SH-SY5Y (cell line): Measurements from ENCODE around the gene TMEM232.

Experiments used
- GATA2 ChIP-seq: IDR thresholded peaks from 2 replicates; pipeline ENCODE4 v1.6.1; 2011; ENCODE audit warnings: mild to moderate bottlenecking, low read depth, low read length
- GATA3 ChIP-seq: IDR thresholded peaks from 2 replicates; pipeline ENCODE4 v1.6.1; 2011; ENCODE audit warnings: low read depth, mild to moderate bottlenecking, low read length, moderate library complexity

Gene TMEM232

GRCh38 chr5:110736753-110737152, 10.3 kb upstream of the TMEM232 start:
- no peak for TF ChIP-seq GATA2
- TF ChIP-seq GATA3 = no peak

GRCh38 chr5:110735556-110735955, 9.1 kb upstream of the TMEM232 start:
- TF ChIP-seq GATA2 (no peak), GATA3 (no peak)

GRCh38 chr5:110734101-110734500, 7.6 kb upstream of the TMEM232 start:
- TF ChIP-seq GATA3 (no peak), GATA2 (no peak)

DNA sequence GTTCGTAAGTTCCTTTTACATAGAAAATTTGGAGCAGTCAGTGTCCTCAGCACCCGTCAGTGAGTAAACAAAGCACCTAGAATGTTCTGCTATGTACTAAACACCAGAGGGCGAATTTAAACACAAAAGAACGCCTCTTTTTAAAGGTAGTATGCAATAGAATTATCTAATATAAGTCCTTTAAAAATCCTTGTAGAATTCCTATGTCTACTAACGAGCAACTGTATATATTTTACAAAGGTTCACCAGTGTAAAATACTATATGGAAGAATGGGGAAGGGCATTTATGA, 499 bp upstream of the TMEM232 start:
- no peak for TF ChIP-seq GATA3
- TF ChIP-seq GATA2 = no peak

- TF ChIP-seq GATA3 = no peak
- no peak for TF ChIP-seq GATA2
These were observed 8.2 kb downstream of the TMEM232 start for GRCh38 chr5:110718311-110718710.

DNA sequence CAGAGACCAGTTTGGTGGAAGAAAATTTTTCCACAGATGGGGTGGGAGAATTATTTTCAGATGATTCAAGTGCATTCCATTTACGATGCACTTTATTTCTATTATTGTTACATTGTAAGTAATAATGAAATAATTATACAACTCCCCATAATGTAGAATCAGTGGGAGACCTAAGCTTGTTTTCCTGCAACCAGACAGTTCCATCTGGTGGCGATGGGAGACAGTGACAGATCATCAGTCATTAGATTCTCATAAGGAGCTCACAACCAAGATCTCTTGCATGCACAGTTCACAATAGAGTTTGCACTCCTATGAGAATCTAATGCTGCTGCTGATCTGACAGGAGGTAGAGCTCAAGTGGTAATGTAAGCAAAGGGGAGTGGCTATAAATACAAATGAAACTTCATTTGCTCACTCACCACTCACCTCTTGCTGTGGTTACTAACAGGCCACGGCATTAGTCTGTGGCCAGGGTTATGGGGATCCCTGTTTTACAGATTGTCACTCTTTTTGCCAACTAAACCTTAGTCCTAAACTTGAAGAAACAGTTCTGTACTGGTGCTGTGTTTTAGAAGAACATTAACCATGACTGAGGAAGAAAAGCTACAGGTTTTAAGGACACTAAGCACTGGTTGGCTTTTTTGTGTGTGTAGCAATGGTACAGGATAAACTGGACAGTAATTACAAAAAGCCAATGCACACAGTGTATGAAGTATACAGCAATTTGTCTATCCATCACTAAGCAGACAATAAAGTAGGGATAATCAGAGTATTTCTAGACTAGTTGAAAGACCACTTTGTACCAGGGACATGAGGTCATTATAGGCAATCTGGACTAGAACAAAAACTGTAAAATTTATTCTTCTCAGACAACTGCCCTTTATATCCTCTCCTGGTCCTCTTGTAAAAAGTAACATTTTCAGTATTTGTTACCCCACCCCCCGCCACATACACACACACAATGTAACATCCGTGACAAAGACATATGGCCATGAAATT, 9.9 kb downstream of the TMEM232 start:
- TF ChIP-seq GATA3 = no peak
- no peak for TF ChIP-seq GATA2

- TF ChIP-seq GATA2 (no peak), GATA3 (no peak)
These were observed 19.1 kb downstream of the TMEM232 start for GRCh38 chr5:110707260-110707844.

DNA sequence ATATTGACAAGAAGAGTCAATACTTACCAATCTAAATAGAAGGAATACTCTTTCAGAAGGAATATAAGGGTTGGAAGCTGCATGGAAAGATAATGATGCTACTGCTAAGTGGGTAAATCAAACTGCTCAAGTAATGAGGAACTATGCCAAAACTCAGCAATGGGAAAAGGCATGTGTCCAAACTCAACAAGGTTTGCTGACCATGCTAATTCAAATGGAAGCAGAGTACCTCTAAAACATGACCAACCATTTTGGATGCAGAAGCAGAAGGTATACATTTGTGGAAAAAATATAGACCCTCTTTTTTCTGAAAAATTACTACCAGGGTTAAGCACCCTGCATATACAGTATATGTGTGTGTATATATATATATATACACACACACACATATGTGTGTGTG, 21.1 kb downstream of the TMEM232 start:
- TF ChIP-seq GATA2 = no peak
- TF ChIP-seq GATA3 = no peak

DNA sequence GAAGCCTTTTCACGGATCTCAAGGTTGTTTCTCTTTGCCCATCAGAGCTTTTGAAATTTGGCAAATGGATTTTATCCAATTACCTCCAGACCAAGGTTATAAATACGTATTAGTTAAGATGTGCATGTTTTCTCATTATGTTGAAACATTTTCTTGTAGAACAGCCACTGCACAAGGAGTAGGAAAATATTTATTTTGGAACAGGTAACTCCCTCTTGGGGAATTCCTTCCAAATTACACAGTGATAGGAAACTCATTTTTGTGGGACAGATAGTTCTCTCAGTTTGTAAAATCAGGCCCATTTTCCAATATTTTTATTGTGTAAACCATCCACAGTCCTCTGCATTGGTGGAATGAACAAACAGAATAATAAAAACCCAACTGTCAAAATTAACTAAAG, 23.0 kb downstream of the TMEM232 start:
- TF ChIP-seq GATA2 (no peak), GATA3 (no peak)

- no peak for TF ChIP-seq GATA2
- TF ChIP-seq GATA3 = no peak
These were observed 23.8 kb downstream of the TMEM232 start for GRCh38 chr5:110702704-110703103.

- no peak for TF ChIP-seq GATA2
- TF ChIP-seq GATA3 = no peak
These were observed 24.2 kb downstream of the TMEM232 start for GRCh38 chr5:110702300-110702699.

DNA sequence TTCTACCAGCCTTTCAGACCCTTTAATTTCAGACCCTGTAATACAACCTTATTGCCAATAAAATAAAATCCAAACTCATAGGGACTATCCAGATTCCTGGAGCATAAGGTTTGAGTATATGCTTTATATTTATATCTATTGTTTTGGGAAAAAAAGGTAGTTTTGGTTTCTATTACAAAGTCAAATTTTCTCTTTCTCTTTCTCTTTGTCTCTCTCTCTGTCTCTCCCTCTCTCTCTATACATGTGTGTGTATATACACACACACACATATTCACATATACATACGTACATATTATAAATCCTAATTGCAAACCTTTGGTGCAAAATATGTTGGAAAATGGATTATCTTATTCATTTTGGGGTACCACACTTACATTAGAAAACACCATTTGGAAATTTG, 39.0 kb downstream of the TMEM232 start:
- TF ChIP-seq GATA3 = no peak
- TF ChIP-seq GATA2 = no peak

GRCh38 chr5:110686270-110686669, 40.2 kb downstream of the TMEM232 start:
- no peak for TF ChIP-seq GATA2
- TF ChIP-seq GATA3 = no peak

- no peak for TF ChIP-seq GATA2
- no peak for TF ChIP-seq GATA3
These were observed 44.5 kb downstream of the TMEM232 start for GRCh38 chr5:110681953-110682352.

DNA sequence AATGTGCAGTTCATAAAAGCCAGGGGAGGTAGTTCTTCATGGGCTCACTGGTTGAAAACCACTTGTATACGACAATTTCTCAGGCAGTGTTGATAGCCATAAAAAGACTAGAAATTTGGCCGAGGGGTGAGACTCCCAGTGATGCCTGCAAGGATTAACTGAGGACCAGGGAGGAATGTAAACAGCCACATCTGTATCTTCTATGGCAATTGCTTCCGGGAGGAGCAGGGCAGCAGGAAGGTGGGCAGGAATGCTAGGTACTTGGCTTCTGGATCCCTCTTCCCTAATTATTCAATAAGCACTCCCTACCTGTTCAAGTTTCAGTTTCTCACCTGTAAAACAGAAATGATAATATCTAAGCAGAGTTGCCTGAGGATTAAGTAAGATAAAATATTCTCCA, 45.4 kb downstream of the TMEM232 start:
- no peak for TF ChIP-seq GATA2
- TF ChIP-seq GATA3 = no peak
